ENCODE results near the gene ARHGEF17.

Gene ARHGEF17

DNA sequence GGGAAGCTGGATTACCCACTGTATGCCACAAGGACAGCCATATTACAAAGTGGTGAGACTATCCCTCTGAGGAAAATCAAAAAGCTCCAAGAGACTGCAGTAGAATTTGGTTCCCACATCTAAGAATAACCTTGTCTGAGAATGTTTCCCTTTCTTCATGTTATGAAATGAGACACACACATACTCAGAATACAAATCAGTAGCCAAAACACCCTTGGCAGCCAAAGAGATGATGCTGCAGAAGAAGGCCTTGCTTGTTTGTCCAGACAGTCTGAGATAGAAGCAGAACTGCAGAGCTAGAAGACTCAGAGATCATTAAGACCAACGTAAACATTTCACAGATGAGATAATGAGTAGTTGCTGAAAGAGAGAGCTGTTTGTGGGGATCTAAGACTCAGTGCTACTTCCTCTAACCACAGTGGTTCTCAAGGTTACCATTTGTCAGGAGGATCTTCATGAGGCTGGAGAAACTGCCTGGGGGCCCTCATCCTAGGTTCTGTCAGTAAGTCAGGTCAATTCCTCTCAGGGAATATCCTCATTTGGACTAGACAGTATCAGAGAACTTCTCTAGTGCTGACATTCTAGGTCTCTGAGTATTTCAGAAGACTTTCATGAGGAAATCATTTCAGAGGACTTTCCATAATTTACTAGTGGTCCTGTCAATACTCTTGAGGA, 107.0 kb downstream of the ARHGEF17 start:
- DNase-seq = peak in 1 of 2 donors; percentile 20

DNA sequence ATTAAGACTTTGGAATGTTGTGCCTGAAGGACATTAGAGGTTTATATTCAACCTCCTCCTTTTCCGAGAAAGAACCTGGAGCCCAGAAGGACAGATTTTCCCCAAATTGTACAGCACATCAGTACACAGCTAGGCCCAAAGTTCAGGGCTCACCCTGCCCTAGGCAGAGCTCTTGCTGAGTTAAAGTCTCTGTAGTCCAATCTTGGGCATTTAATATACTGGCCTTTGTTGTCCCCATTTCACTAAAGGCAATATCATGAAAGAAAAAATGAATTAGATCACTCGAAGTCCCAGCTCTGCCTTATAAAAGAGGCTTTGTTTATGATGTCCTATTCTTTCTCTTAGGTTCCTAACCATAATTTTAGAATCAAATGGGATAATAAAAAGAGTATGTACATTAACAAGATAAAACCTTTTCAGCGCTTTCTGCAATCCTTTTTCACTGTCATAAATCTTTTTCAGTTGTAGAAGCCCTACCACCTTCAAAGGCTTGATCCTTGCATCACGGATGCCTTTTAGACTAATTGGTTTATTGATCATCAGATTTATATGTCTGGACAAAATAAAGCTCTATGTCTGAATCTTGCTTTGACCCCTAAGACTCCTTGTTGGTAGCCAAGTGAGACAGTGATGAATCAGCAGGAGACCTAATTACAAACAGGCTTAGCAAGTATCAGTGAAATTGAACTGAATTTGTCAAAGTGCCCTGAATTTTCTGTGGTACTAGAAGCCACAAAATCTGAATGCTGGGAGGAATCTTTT, 108.0 kb downstream of the ARHGEF17 start:
- no peak for DNase-seq

DNA sequence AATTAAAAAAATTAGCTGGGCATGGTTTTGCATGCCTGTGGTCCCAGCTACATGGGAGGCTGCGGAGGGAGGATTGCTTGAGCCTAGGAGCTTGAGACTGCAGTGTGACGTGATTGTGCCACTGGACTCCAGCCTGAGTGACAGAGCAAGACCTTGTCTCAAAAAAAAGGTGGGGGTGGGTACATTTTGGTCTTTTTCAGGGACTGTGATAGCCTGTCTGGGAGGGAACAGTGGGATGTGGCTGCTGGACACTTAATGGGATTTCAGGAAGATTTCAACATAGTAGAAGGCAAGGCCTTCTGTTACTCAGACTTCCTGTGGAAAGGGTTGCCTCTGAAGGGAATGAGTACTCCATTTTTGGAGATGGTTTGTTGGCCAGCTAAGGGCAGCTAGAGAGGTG, 108.7 kb downstream of the ARHGEF17 start:
- no peak for DNase-seq
